Measurements from ENCODE around the gene ARMC3.

GRCh38 chr10:22998091-22998490, 70.2 kb downstream of the ARMC3 start:
- TF ChIP-seq CTCF (IDR thresholded peaks at IDR 0.05), result no peak
- TF ChIP-seq POLR2AphosphoS5 (IDR thresholded peaks at IDR 0.05), result no peak

All from breast epithelium (tissue), 3 donors.